ENCODE data around the gene RFX4.

RFX4 gene

GRCh38 chr12:106753526-106753925 is 170.7 kb downstream of the RFX4 start:
- Histone ChIP-seq H4K12ac (ENCODE audit: low read depth, low read length) (no peak overlapping the region), H3K4me3 (ENCODE audit: low read depth, low read length) (no peak overlapping the region), H2AFZ (ENCODE audit: insufficient read depth, low read length, poor library complexity) (no peak overlapping the region), H3K14ac (ENCODE audit: low read length) (no peak overlapping the region), H4K8ac (ENCODE audit: low read depth, low read length) (no peak overlapping the region), H3K27ac (ENCODE audit: low read depth, low read length) (no peak overlapping the region), H3K4me1 (ENCODE audit: control insufficient read depth in 1 of 2, insufficient read depth in 2 of 2, low read length in 2 of 2) (no peaks in the 10 kb centered on the region), H3K9ac (ENCODE audit: low read length) (no peak overlapping the region), H2AK5ac (ENCODE audit: low read length) (no peak overlapping the region), H3K79me2 (ENCODE audit: control insufficient read depth, insufficient read depth, low read length, poor library complexity) (no peaks in the 10 kb centered on the region), H2BK12ac (ENCODE audit: low read length) (no peak overlapping the region), H3K4ac (ENCODE audit: low read depth, low read length) (no peak overlapping the region), H2BK5ac (ENCODE audit: low read depth, low read length, poor library complexity) (no peak overlapping the region), H3K9me3 (ENCODE audit: insufficient read depth, low read depth, low read length) (no peaks in the 10 kb centered on the region), H2BK120ac (ENCODE audit: insufficient read depth, low read length, poor library complexity) (no peak overlapping the region), H3K4me2 (ENCODE audit: low read length) (no peak overlapping the region), H3K23ac (ENCODE audit: low read length) (peak overlapping the region; percentile 18), H3K27me3 (ENCODE audit: insufficient read depth, low read length) (no peaks in the 10 kb centered on the region), H3K79me1 (ENCODE audit: low read length) (no peaks in the 10 kb centered on the region), H3K36me3 (ENCODE audit: control insufficient read depth in 1 of 2, insufficient read depth in 2 of 2, low read length in 2 of 2) (no peaks in the 10 kb centered on the region), H3K18ac (ENCODE audit: low read length) (no peak overlapping the region), H4K91ac (ENCODE audit: low read depth, low read length) (no peak overlapping the region)
- WGBS (ENCODE audit: extremely low coverage, insufficient coverage, insufficient read length), result no CpG with 5 or more reads among the region's 7 CpGs
- DNase-seq, result no peak

GRCh38 chr12:106754331-106754730 is 171.5 kb downstream of the RFX4 start:
- Histone ChIP-seq H3K4ac (ENCODE audit: low read depth, low read length) (no peak overlapping the region), H3K27ac (ENCODE audit: low read depth, low read length) (no peak overlapping the region), H2BK5ac (ENCODE audit: low read depth, low read length, poor library complexity) (no peak overlapping the region), H3K9ac (ENCODE audit: low read length) (no peak overlapping the region), H4K8ac (ENCODE audit: low read depth, low read length) (no peak overlapping the region), H2BK120ac (ENCODE audit: insufficient read depth, low read length, poor library complexity) (no peak overlapping the region), H4K91ac (ENCODE audit: low read depth, low read length) (no peak overlapping the region), H3K27me3 (ENCODE audit: insufficient read depth, low read length) (no peaks in the 10 kb centered on the region), H3K4me3 (ENCODE audit: low read depth, low read length) (no peak overlapping the region), H3K4me2 (ENCODE audit: low read length) (no peak overlapping the region), H2AFZ (ENCODE audit: insufficient read depth, low read length, poor library complexity) (no peak overlapping the region), H2BK12ac (ENCODE audit: low read length) (no peak overlapping the region), H3K79me1 (ENCODE audit: low read length) (no peaks in the 10 kb centered on the region), H3K9me3 (ENCODE audit: insufficient read depth, low read depth, low read length) (no peaks in the 10 kb centered on the region), H3K14ac (ENCODE audit: low read length) (no peak overlapping the region), H2AK5ac (ENCODE audit: low read length) (no peak overlapping the region), H3K23ac (ENCODE audit: low read length) (no peak overlapping the region), H3K4me1 (ENCODE audit: control insufficient read depth in 1 of 2, insufficient read depth in 2 of 2, low read length in 2 of 2) (no peaks in the 10 kb centered on the region), H3K36me3 (ENCODE audit: control insufficient read depth in 1 of 2, insufficient read depth in 2 of 2, low read length in 2 of 2) (no peaks in the 10 kb centered on the region), H4K12ac (ENCODE audit: low read depth, low read length) (no peak overlapping the region), H3K18ac (ENCODE audit: low read length) (no peak overlapping the region), H3K79me2 (ENCODE audit: control insufficient read depth, insufficient read depth, low read length, poor library complexity) (no peaks in the 10 kb centered on the region)
- no CpG with 5 or more reads among the region's 1 CpG for WGBS (ENCODE audit: extremely low coverage, insufficient coverage, insufficient read length)
- no peak for DNase-seq

- Histone ChIP-seq H3K4me1 (ENCODE audit: control insufficient read depth in 1 of 2, insufficient read depth in 2 of 2, low read length in 2 of 2) (peaks cover 0 to 2% of the 10 kb centered on the region in 2 experiments), H3K4me2 (ENCODE audit: low read length) (no peak overlapping the region), H3K27me3 (ENCODE audit: insufficient read depth, low read length) (no peaks in the 10 kb centered on the region), H3K4me3 (ENCODE audit: low read depth, low read length) (no peak overlapping the region), H4K12ac (ENCODE audit: low read depth, low read length) (no peak overlapping the region), H4K8ac (ENCODE audit: low read depth, low read length) (no peak overlapping the region), H3K4ac (ENCODE audit: low read depth, low read length) (no peak overlapping the region), H3K36me3 (ENCODE audit: control insufficient read depth in 1 of 2, insufficient read depth in 2 of 2, low read length in 2 of 2) (no peaks in the 10 kb centered on the region), H2AFZ (ENCODE audit: insufficient read depth, low read length, poor library complexity) (no peak overlapping the region), H3K79me2 (ENCODE audit: control insufficient read depth, insufficient read depth, low read length, poor library complexity) (no peaks in the 10 kb centered on the region), H2BK120ac (ENCODE audit: insufficient read depth, low read length, poor library complexity) (no peak overlapping the region), H3K9ac (ENCODE audit: low read length) (no peak overlapping the region), H2BK5ac (ENCODE audit: low read depth, low read length, poor library complexity) (no peak overlapping the region), H3K14ac (ENCODE audit: low read length) (no peak overlapping the region), H2BK12ac (ENCODE audit: low read length) (no peak overlapping the region), H4K91ac (ENCODE audit: low read depth, low read length) (no peak overlapping the region), H3K27ac (ENCODE audit: low read depth, low read length) (no peak overlapping the region), H3K18ac (ENCODE audit: low read length) (no peak overlapping the region), H2AK5ac (ENCODE audit: low read length) (no peak overlapping the region), H3K23ac (ENCODE audit: low read length) (no peak overlapping the region), H3K9me3 (ENCODE audit: insufficient read depth, low read depth, low read length) (no peaks in the 10 kb centered on the region), H3K79me1 (ENCODE audit: low read length) (no peaks in the 10 kb centered on the region)
- WGBS (ENCODE audit: extremely low coverage, insufficient coverage, insufficient read length), result no CpG with 5 or more reads among the region's 6 CpGs
- no peak for DNase-seq
Measured at GRCh38 chr12:106757623-106758348, 175.0 kb downstream of the RFX4 start.

- Histone ChIP-seq H3K4me1 (ENCODE audit: control insufficient read depth in 1 of 2, insufficient read depth in 2 of 2, low read length in 2 of 2) (peaks cover 0 to 2% of the 10 kb centered on the region in 2 experiments), H3K36me3 (ENCODE audit: control insufficient read depth in 1 of 2, insufficient read depth in 2 of 2, low read length in 2 of 2) (no peaks in the 10 kb centered on the region), H4K91ac (ENCODE audit: low read depth, low read length) (no peak overlapping the region), H3K4me2 (ENCODE audit: low read length) (no peak overlapping the region), H4K8ac (ENCODE audit: low read depth, low read length) (no peak overlapping the region), H3K18ac (ENCODE audit: low read length) (no peak overlapping the region), H3K14ac (ENCODE audit: low read length) (no peak overlapping the region), H2BK120ac (ENCODE audit: insufficient read depth, low read length, poor library complexity) (no peak overlapping the region), H4K12ac (ENCODE audit: low read depth, low read length) (no peak overlapping the region), H3K4ac (ENCODE audit: low read depth, low read length) (no peak overlapping the region), H2AK5ac (ENCODE audit: low read length) (no peak overlapping the region), H2BK5ac (ENCODE audit: low read depth, low read length, poor library complexity) (no peak overlapping the region), H3K27ac (ENCODE audit: low read depth, low read length) (no peak overlapping the region), H3K9ac (ENCODE audit: low read length) (no peak overlapping the region), H3K9me3 (ENCODE audit: insufficient read depth, low read depth, low read length) (no peaks in the 10 kb centered on the region), H3K4me3 (ENCODE audit: low read depth, low read length) (no peak overlapping the region), H3K23ac (ENCODE audit: low read length) (no peak overlapping the region), H3K79me2 (ENCODE audit: control insufficient read depth, insufficient read depth, low read length, poor library complexity) (no peaks in the 10 kb centered on the region), H2BK12ac (ENCODE audit: low read length) (no peak overlapping the region), H3K27me3 (ENCODE audit: insufficient read depth, low read length) (no peaks in the 10 kb centered on the region), H3K79me1 (ENCODE audit: low read length) (no peaks in the 10 kb centered on the region), H2AFZ (ENCODE audit: insufficient read depth, low read length, poor library complexity) (no peak overlapping the region)
- no CpG with 5 or more reads among the region's 7 CpGs for WGBS (ENCODE audit: extremely low coverage, insufficient coverage, insufficient read length)
- DNase-seq, result no peak
Measured at GRCh38 chr12:106758349-106759110, 175.7 kb downstream of the RFX4 start.

Measured in trophoblast cell (in vitro differentiated cells and primary cell).